B cell (primary cell): ENCODE measurements around the gene MRPS11. TPM values are rescaled to one million over a fixed set of nuclear protein-coding genes. Genes with fewer than 3 reads are reported as not detected.

Experiments
- ATAC-seq: fragments of 200-7000 bp; cut with Tn5 transposase; one replicate; pipeline ENCODE4 v1.10.0; 2021; ENCODE audit warnings: low read depth, mild to moderate bottlenecking, moderate number of reproducible peaks, moderate library complexity
- CTCF ChIA-PET: fragments of 350-600 bp; sonication (Branson Sonifier 250); formaldehyde crosslinking; loops from one replicate; lab custom pipeline; 2021; ENCODE audit warnings: antibody characterized with exemption, inconsistent platforms; lab: Charles Lee
- POLR2A ChIA-PET: fragments of 350-600 bp; sonication (Branson Sonifier 250); formaldehyde crosslinking; loops from one replicate; lab custom pipeline; 2021; ENCODE audit warnings: antibody characterized with exemption; lab: Charles Lee
- DNase-seq: peaks from one replicate; pipeline ENCODE4 v3.0.0; 2013
- H2AFZ ChIP-seq: 2 replicates; pipeline ENCODE4 v1.6.1; 2012; ENCODE audit warnings: mild to moderate bottlenecking, low read depth, low read length; ENCODE audit not compliant: insufficient read depth, poor library complexity, severe bottlenecking
- H3K27ac ChIP-seq, 2 donors: 1 replicate in 1 of 2; 2 replicates in 1 of 2; pipeline ENCODE4 v1.5.1; 2012 to 2013; ENCODE audit warnings: low read length in 2 of 2, mild to moderate bottlenecking in 2 of 2, moderate library complexity in 1 of 2
- H3K27me3 ChIP-seq, 4 experiments: fragments of 200-600 bp in 1 of 4; sonication (generic) in 1 of 4; replicated peaks in 1 of 4; 1 replicate in 2 of 4; 2 replicates in 2 of 4; pipeline versions ENCODE4 v1.6.1 to v1.7.0; 2013 to 2016; ENCODE audit warnings: low read length in 3 of 4, mild to moderate bottlenecking in 2 of 4, mixed read lengths in 1 of 4, moderate library complexity in 1 of 4; ENCODE audit not compliant: insufficient read depth in 4 of 4, control insufficient read depth in 3 of 4; ENCODE audit errors: control extremely low read depth in 1 of 4
- H3K36me3 ChIP-seq, 2 experiments: replicated peaks in 1 of 2; 1 replicate in 1 of 2; 2 replicates in 1 of 2; pipeline versions ENCODE4 v1.6.1 to v1.7.1; 2013; ENCODE audit warnings: low read length in 1 of 2; ENCODE audit not compliant: insufficient read depth in 2 of 2, control insufficient read depth in 1 of 2; ENCODE audit errors: control extremely low read depth in 1 of 2, extremely low read depth in 1 of 2
- H3K4me1 ChIP-seq, 2 donors: fragments of 200-600 bp in 1 of 2; sonication (generic) in 1 of 2; 1 replicate in 1 of 2; 2 replicates in 1 of 2; pipeline versions ENCODE4 v1.5.1 to v1.6.1; 2013 to 2017; ENCODE audit warnings: low read length in 2 of 2; ENCODE audit not compliant: control insufficient read depth in 2 of 2, insufficient read depth in 2 of 2
- H3K4me2 ChIP-seq: replicated peaks from 2 replicates; pipeline ENCODE3; 2012; ENCODE audit warnings: mild to moderate bottlenecking, low read depth, low read length; ENCODE audit not compliant: poor library complexity, severe bottlenecking
- H3K4me3 ChIP-seq, 5 experiments: fragments of 200-600 bp in 1 of 5; sonication (generic) in 1 of 5; 1 replicate in 3 of 5; 2 replicates in 2 of 5; pipeline versions ENCODE4 v1.5.1 to v1.7.0; 2011 to 2016; ENCODE audit warnings: low read length in 4 of 5, mild to moderate bottlenecking in 4 of 5, low read depth in 2 of 5, control low read depth in 1 of 5, moderate library complexity in 1 of 5; ENCODE audit not compliant: insufficient read depth in 1 of 5; ENCODE audit errors: control extremely low read depth in 1 of 5, extremely low read depth in 1 of 5
- H3K79me2 ChIP-seq: fragments of 200-600 bp; sonication (generic); one replicate; pipeline ENCODE4 v1.6.0; 2016; ENCODE audit warnings: low read length; ENCODE audit not compliant: control insufficient read depth, insufficient read depth
- H3K9ac ChIP-seq: fragments of 200-600 bp; sonication (generic); 2 replicates; pipeline ENCODE4 v1.6.1; 2017; ENCODE audit warnings: mild to moderate bottlenecking, low read length, moderate library complexity
- H3K9me3 ChIP-seq, 3 donors: one replicate each; pipeline versions ENCODE4 v1.6.1 to v1.7.1; 2013; ENCODE audit warnings: low read length in 2 of 3; ENCODE audit not compliant: control insufficient read depth in 2 of 3, insufficient read depth in 1 of 3; ENCODE audit errors: control extremely low read depth in 1 of 3
- H4K20me1 ChIP-seq: 2 replicates; pipeline ENCODE4 v1.6.0; 2012; ENCODE audit warnings: mild to moderate bottlenecking, low read length; ENCODE audit not compliant: insufficient read depth, control insufficient read depth, poor library complexity, severe bottlenecking
- H3K27ac Mint-ChIP-seq: one replicate; pipeline ENCODE4 v1.8.0; 2021; ENCODE audit warnings: mixed read lengths
- H3K27me3 Mint-ChIP-seq: one replicate; pipeline ENCODE4 v1.8.0; 2021; ENCODE audit warnings: mixed read lengths
- H3K4me1 Mint-ChIP-seq: one replicate; pipeline ENCODE4 v1.8.0; 2021; ENCODE audit warnings: mixed read lengths
- H3K4me3 Mint-ChIP-seq: one replicate; pipeline ENCODE4 v1.8.0; 2021; ENCODE audit warnings: mixed read lengths
- H3K9me3 Mint-ChIP-seq: one replicate; pipeline ENCODE4 v1.8.0; 2022; ENCODE audit warnings: mixed read lengths; ENCODE audit not compliant: insufficient read depth
- CTCF ChIP-seq: fragments of 200-600 bp; IDR thresholded peaks from one replicate; pipeline ENCODE4 v1.8.0; 2022; ENCODE audit warnings: antibody characterized with exemption, mild to moderate bottlenecking
- EZH2 ChIP-seq: IDR thresholded peaks from 2 replicates; pipeline ENCODE4 v1.6.1; 2012; ENCODE audit warnings: borderline replicate concordance, low read depth, mild to moderate bottlenecking, moderate library complexity, low read length; ENCODE audit not compliant: insufficient read depth, poor library complexity, severe bottlenecking
- WGBS: methylation state at CpG from one replicate; pipeline ENCODE4 v1.1.5; 2013; ENCODE audit warnings: missing lambda C conversion rate; ENCODE audit not compliant: insufficient coverage; 5-methylcytosine and 5-hydroxymethylcytosine counted together
- intact Hi-C: fragments of 100-400 bp; cut with micrococcal nuclease; formaldehyde crosslinking; loops from one replicate; pipeline ENCODE4 v1.10.0; 2022
- polyA plus RNA-seq: library from polyadenylated mRNA; depleted of rRNA; stranded (reverse); fragments of >200 nt; gene quantifications from 2 replicates; pipeline ENCODE4 v1.2.3, GENCODE V29; 2012
- total RNA-seq, 2 donors: library from RNA; stranded (reverse); fragments of 120-200 nt in 1 of 2; gene quantifications; 1 replicate in 1 of 2; 2 replicates in 1 of 2; pipeline versions ENCODE4 v1.2.3 to v1.2.4, GENCODE V29; 2013 to 2022

Gene MRPS11
- total and polyA plus RNA-seq, 2 donors (not counting 1 experiment from before 2014, with no cell fraction given): 21.1 to 37.9 TPM

- CTCF ChIA-PET: no interaction called here
- H3K4me3 ChIP-seq: no peak overlapping the region
- no peak for DNase-seq
- H3K27ac ChIP-seq: no peak overlapping the region
- WGBS: 94% methylated on average over 2 of the region's 3 CpGs
- Mint-ChIP-seq H3K27me3 (no peaks in the 10 kb centered on the region), H3K9me3 (no peaks in the 10 kb centered on the region), H3K27ac (no peak overlapping the region), H3K4me1 (no peaks in the 10 kb centered on the region), H3K4me3 (no peak overlapping the region)
- no peaks in the 10 kb centered on the region for H4K20me1 ChIP-seq
- peaks cover 0 to 5% of the 10 kb centered on the region in 2 donors for H3K4me1 ChIP-seq
- POLR2A ChIA-PET: no interaction called here
- H3K79me2 ChIP-seq: no peaks in the 10 kb centered on the region
- H3K9me3 ChIP-seq: no peaks in the 10 kb centered on the region
- ATAC-seq: no peak
- intact Hi-C loops: loop anchor here (10.0 kb wide), 1 partner anchor 212 kb away; no protein-coding TSS in a partner anchor
- H3K9ac ChIP-seq: no peak overlapping the region
- no peak overlapping the region for H2AFZ ChIP-seq
- TF ChIP-seq EZH2 (no peak), CTCF (no peak)
- H3K27me3 ChIP-seq: no peaks in the 10 kb centered on the region
- H3K4me2 ChIP-seq: no peak overlapping the region
- H3K36me3 ChIP-seq: peaks cover 0 to 47% of the 10 kb centered on the region in 2 experiments
Observed at GRCh38 chr15:88456733-88457132, 10.8 kb upstream of the MRPS11 start.

- Mint-ChIP-seq H3K27ac (no peak overlapping the region), H3K27me3 (no peaks in the 10 kb centered on the region), H3K9me3 (no peaks in the 10 kb centered on the region), H3K4me1 (peaks cover 25% of the 10 kb centered on the region), H3K4me3 (no peak overlapping the region)
- peaks cover 33% of the 10 kb centered on the region for H3K79me2 ChIP-seq
- H2AFZ ChIP-seq: no peak overlapping the region
- ATAC-seq (no peak), DNase-seq (no peak)
- CTCF ChIA-PET: interaction anchor here (1.7 kb wide), 1 partner anchor 13 kb away, joined by 4 read pairs; no protein-coding TSS in a partner anchor
- H3K27me3 ChIP-seq: no peaks in the 10 kb centered on the region
- H3K9me3 ChIP-seq: no peaks in the 10 kb centered on the region
- H3K27ac ChIP-seq: no peak overlapping the region
- peaks cover 0 to 60% of the 10 kb centered on the region in 2 experiments for H3K36me3 ChIP-seq
- no peak overlapping the region for H3K4me3 ChIP-seq
- POLR2A ChIA-PET: no interaction called here
- H3K4me2 ChIP-seq: no peak overlapping the region
- TF ChIP-seq EZH2: no peak
- no peak for TF ChIP-seq CTCF
- H4K20me1 ChIP-seq: no peaks in the 10 kb centered on the region
- intact Hi-C loops: loop anchor here (10.0 kb wide), 1 partner anchor 781 kb away; the partner anchor contains the start of gene FANCI
- 86% methylated on average over 1 of the region's 2 CpGs for WGBS
- H3K4me1 ChIP-seq: peaks cover 14 to 17% of the 10 kb centered on the region in 2 donors
- H3K9ac ChIP-seq: no peak overlapping the region
Observed at GRCh38 chr15:88463870-88464532, 3.5 kb upstream of the MRPS11 start.
